Transverse colon (tissue), 4 donors: ENCODE measurements around the gene OXTR. TPM values are rescaled to one million over a fixed set of nuclear protein-coding genes. Genes with fewer than 3 reads are reported as not detected.

Source experiments
- DNase-seq: peaks from one replicate; pipeline ENCODE4 v3.0.0-alpha.2; 2019
- H3K27ac ChIP-seq, 4 donors: fragments of 200-600 bp; sonication (generic); 2 replicates each; pipeline ENCODE4 v1.5.1; 2016 to 2018; ENCODE audit warnings: inconsistent platforms in 4 of 4
- H3K27me3 ChIP-seq: fragments of 200-600 bp; sonication (generic); 2 replicates; pipeline ENCODE4 v1.5.1; 2017; ENCODE audit warnings: inconsistent platforms
- H3K36me3 ChIP-seq, 4 donors: fragments of 200-600 bp; sonication (generic); 2 replicates each; pipeline ENCODE4 v1.5.1; 2017 to 2019; ENCODE audit warnings: inconsistent platforms in 4 of 4
- H3K4me1 ChIP-seq, 4 donors: fragments of 200-600 bp; sonication (generic); 2 replicates each; pipeline ENCODE4 v1.5.1; 2017 to 2020; ENCODE audit warnings: inconsistent platforms in 4 of 4
- H3K4me3 ChIP-seq, 4 donors: fragments of 200-600 bp; sonication (generic); 1 replicate in 1 of 4; 2 replicates in 3 of 4; pipeline versions ENCODE4 v1.5.1 to v1.6.1; 2017 to 2019; ENCODE audit warnings: inconsistent platforms in 4 of 4
- H3K9me3 ChIP-seq, 2 donors: fragments of 200-600 bp; sonication (generic); 2 replicates each; pipeline ENCODE4 v1.5.1; 2017 to 2019; ENCODE audit warnings: inconsistent platforms in 2 of 2
- EP300 ChIP-seq: sonication (generic); formaldehyde crosslinking; IDR thresholded peaks from one replicate; pipeline ENCODE4 v1.6.1; 2017; ENCODE audit warnings: antibody characterized with exemption, low read depth
- POLR2A ChIP-seq: fragments of 450-650 bp; IDR thresholded peaks from one replicate; pipeline ENCODE4 v1.6.1; 2016; ENCODE audit warnings: antibody characterized with exemption, mild to moderate bottlenecking, moderate library complexity
- POLR2AphosphoS5 ChIP-seq, 3 donors: sonication (generic); formaldehyde crosslinking; IDR thresholded peaks; one replicate each; pipeline ENCODE4 v1.6.1; 2016; ENCODE audit warnings: antibody characterized with exemption in 3 of 3
- WGBS, 2 donors: methylation state at CpG; one replicate each; pipeline ENCODE4 v1.1.5; 2018; ENCODE audit warnings: low coverage in 1 of 2; 5-methylcytosine and 5-hydroxymethylcytosine counted together
- in situ Hi-C, 4 donors: fragments of 200-750 bp; cut with MboI; loops; one replicate each; pipeline versions ENCODE4 v1.15.0 to v1.15.1; 2017; ENCODE audit warnings: low sequenced_read_pairs in 3 of 4, low pct_ligation_motif_present in 1 of 4, low pct_unique_long_range_greater_than_20kb in 1 of 4
- intact Hi-C: fragments of 100-400 bp; cut with DNase I; formaldehyde crosslinking; loops from one replicate; pipeline ENCODE4 v1.15.1; 2023; ENCODE audit warnings: low total_unique reads
- total RNA-seq, 4 donors: library from RNA; depleted of rRNA; stranded (reverse); fragments of >200 nt; gene quantifications; one replicate each; pipeline ENCODE4 v1.1.0, GENCODE V29; 2016
- TF ChIP-seq, protein P1 (sequence below), 5 experiments: fragments of 200-600 bp in 3 of 5; fragments of 450-650 bp in 2 of 5; sonication (generic) in 3 of 5; IDR thresholded peaks; 1 replicate in 2 of 5; 2 replicates in 3 of 5; pipeline ENCODE4 v1.5.1; 2016 to 2017; ENCODE audit warnings: antibody characterized with exemption in 5 of 5, inconsistent platforms in 3 of 5, mild to moderate bottlenecking in 2 of 5, moderate library complexity in 1 of 5

The OXTR gene
- total RNA-seq, 4 donors from 2014 or later, result 0.27 to 1.1 TPM; not detected in 2

DNA sequence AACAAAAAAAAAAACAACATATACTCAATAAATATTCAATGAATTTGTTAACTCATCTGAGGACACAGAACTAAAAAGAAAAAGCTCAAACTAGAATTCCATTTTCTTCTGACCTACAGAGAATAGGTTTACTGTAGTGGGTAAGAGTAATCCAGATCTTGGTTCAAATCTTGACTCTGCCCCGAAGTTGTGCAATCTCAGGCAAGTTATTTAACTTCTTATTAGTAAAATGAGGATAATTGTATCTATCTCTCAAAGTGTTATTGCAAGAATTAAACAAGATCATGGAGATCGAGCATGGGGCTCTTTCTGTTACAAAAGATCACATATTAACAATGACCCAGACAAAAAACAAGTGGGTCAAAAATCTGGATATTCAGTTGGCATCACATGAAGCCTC lies 41.1 kb upstream of the OXTR start:
- H3K27ac ChIP-seq, result no peak overlapping the region
- TF ChIP-seq POLR2A (no peak), EP300 (no peak), POLR2AphosphoS5 (IDR thresholded peaks at IDR 0.05) (no peak)
- TF ChIP-seq, protein P1, sequence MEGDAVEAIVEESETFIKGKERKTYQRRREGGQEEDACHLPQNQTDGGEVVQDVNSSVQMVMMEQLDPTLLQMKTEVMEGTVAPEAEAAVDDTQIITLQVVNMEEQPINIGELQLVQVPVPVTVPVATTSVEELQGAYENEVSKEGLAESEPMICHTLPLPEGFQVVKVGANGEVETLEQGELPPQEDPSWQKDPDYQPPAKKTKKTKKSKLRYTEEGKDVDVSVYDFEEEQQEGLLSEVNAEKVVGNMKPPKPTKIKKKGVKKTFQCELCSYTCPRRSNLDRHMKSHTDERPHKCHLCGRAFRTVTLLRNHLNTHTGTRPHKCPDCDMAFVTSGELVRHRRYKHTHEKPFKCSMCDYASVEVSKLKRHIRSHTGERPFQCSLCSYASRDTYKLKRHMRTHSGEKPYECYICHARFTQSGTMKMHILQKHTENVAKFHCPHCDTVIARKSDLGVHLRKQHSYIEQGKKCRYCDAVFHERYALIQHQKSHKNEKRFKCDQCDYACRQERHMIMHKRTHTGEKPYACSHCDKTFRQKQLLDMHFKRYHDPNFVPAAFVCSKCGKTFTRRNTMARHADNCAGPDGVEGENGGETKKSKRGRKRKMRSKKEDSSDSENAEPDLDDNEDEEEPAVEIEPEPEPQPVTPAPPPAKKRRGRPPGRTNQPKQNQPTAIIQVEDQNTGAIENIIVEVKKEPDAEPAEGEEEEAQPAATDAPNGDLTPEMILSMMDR (IDR thresholded peaks at IDR 0.05), result no peak
- H3K27me3 ChIP-seq, result no peaks in the 10 kb centered on the region
- H3K4me3 ChIP-seq, result no peak overlapping the region
- 83 to 89% methylated on average over 2 of the region's 2 CpGs for WGBS, 2 donors
- no peaks in the 10 kb centered on the region for H3K36me3 ChIP-seq
- intact Hi-C loops, result no loop called here
- H3K9me3 ChIP-seq, result no peaks in the 10 kb centered on the region
- no peak for DNase-seq
- in situ Hi-C loops, result no loop called here
- H3K4me1 ChIP-seq, result no peaks in the 10 kb centered on the region

DNA sequence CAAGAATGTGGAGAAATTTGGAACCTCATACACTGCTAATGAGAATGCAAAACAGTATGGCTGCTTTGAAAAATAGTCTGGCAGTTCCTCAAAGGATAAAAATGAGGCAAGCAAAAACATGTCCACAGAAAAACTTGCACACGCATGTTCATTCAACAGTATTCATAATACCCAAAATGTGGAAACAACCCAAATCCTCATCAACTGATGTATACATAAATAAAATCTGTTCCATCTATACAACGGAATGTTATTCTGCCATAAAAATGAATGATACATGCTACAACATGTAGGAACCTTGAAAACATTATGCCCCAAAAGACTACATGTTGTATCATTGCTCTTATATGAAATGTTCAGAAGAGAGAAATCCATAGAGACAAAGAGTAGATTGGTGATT lies 36.4 kb upstream of the OXTR start:
- Histone ChIP-seq H3K36me3 (no peaks in the 10 kb centered on the region), H3K9me3 (no peaks in the 10 kb centered on the region), H3K4me3 (no peak overlapping the region), H3K4me1 (no peaks in the 10 kb centered on the region), H3K27me3 (no peaks in the 10 kb centered on the region), H3K27ac (no peak overlapping the region)
- DNase-seq, result no peak
- 92 to 93% methylated on average over 2 of the region's 2 CpGs for WGBS, 2 donors
- in situ Hi-C loops (no loop called here), intact Hi-C loops (no loop called here)
- TF ChIP-seq, protein P1 (IDR thresholded peaks at IDR 0.05), result no peak
- TF ChIP-seq POLR2AphosphoS5 (IDR thresholded peaks at IDR 0.05), result no peak
- TF ChIP-seq EP300, result no peak
- TF ChIP-seq POLR2A, result no peak

DNA sequence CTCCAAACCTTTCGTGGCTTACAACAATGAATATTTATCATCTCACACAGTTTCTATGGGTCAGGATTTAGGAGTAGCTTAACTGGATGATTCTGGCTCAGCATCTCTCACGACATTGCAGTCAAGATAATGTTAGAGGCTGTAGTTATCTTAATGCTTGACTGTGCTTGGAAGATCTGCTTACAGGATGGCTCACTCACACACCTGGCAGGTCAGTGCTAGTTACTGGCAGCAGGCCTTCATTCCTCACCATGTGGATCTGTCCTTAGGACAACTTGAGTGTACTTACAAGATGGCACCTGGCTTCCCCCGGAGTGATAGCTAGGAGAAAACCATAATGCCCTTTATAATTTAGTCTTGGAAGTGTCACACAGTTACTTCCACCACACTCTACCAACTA lies 32.8 kb upstream of the OXTR start:
- no peak for DNase-seq
- no peaks in the 10 kb centered on the region for H3K27me3 ChIP-seq

DNA sequence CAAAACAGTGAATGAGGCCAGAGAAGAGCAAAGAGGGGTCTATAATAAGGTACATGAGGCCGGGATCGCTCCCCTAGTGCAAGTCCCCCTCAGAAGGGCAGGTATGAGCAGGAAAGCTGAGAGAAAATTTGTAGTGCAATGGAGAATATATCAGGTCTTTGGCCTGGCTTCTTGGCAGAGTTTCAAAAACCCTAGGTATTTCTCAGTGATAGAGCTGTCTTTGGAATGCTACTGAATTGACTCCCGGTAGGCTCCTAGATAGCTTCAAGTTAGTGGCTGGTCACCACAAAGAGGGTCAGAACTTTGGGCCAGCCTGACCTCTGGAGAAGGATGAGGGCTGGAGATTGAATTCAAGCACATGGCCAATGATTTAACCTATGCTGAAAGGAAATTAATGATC lies 30.6 kb upstream of the OXTR start:
- Histone ChIP-seq H3K4me3 (no peak overlapping the region), H3K27me3 (no peaks in the 10 kb centered on the region), H3K27ac (no peak overlapping the region), H3K36me3 (no peaks in the 10 kb centered on the region), H3K4me1 (no peaks in the 10 kb centered on the region), H3K9me3 (peaks cover 0 to 5% of the 10 kb centered on the region in 2 donors)
- no peak for DNase-seq
- in situ Hi-C loops (no loop called here), intact Hi-C loops (no loop called here)
- 60 to 81% methylated on average over 2 to 3 of the region's 3 CpGs for WGBS, 2 donors
- TF ChIP-seq EP300 (no peak), POLR2A (no peak)

More for the DNA sequence above, 32.8 kb upstream of the OXTR start:
- Histone ChIP-seq H3K9me3 (peaks cover 0 to 5% of the 10 kb centered on the region in 2 donors), H3K36me3 (no peaks in the 10 kb centered on the region), H3K4me1 (no peaks in the 10 kb centered on the region), H3K4me3 (no peak overlapping the region), H3K27ac (no peak overlapping the region)
- in situ Hi-C loops, result no loop called here
- intact Hi-C loops, result no loop called here
- TF ChIP-seq EP300 (no peak), POLR2A (no peak), POLR2AphosphoS5 (IDR thresholded peaks at IDR 0.05) (no peak)
- TF ChIP-seq, protein P1 (IDR thresholded peaks at IDR 0.05), result no peak
- 85 to 100% methylated on average over 1 to 3 of the region's 3 CpGs for WGBS, 2 donors

DNA sequence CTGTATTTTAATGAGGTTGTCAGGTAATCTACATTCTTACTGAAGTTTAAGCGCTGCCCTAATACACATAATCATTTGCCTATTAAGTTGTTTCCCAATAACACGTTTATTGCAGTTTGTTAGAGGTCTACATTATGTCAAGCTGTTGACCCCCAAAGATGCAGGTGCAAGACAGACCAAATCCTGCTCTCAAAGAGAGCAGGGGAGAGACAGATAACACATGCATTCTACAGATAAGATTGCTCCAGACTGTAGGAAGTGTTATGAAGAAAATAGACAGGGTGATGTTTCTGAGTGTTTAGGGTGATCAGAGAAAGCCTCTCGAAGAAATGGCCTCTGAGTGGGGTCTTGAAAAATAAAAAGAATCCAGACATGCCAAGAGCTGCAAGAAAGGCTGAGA lies 24.8 kb upstream of the OXTR start:
- TF ChIP-seq, protein P1 (IDR thresholded peaks at IDR 0.05), result no peak
- TF ChIP-seq EP300, result no peak
- TF ChIP-seq POLR2A, result no peak
- no peak for TF ChIP-seq POLR2AphosphoS5 (IDR thresholded peaks at IDR 0.05)
- Histone ChIP-seq H3K4me3 (no peak overlapping the region), H3K4me1 (no peaks in the 10 kb centered on the region), H3K27me3 (no peaks in the 10 kb centered on the region), H3K9me3 (peaks cover 0 to 7% of the 10 kb centered on the region in 2 donors), H3K36me3 (no peaks in the 10 kb centered on the region), H3K27ac (no peak overlapping the region)
- intact Hi-C loops (no loop called here), in situ Hi-C loops (no loop called here)
- WGBS, 2 donors, result 90 to 92% methylated on average over 2 to 3 of the region's 3 CpGs
- DNase-seq, result no peak
